WTC11 (cell line): Measurements from ENCODE around the gene METRNL. TPM values are rescaled to one million over a fixed set of nuclear protein-coding genes. Genes with fewer than 3 reads are reported as not detected.
A peak's percentile ranks its signal among the peaks of the same experiment; 100 is the strongest.

Experiments used
- ARID4B ChIP-seq: sonication (generic); formaldehyde crosslinking; IDR thresholded peaks from 2 replicates; pipeline ENCODE4 v1.8.0; 2023; ENCODE audit warnings: missing genetic modification reagents, mild to moderate bottlenecking, borderline replicate concordance
- ATF6 ChIP-seq: sonication (generic); formaldehyde crosslinking; IDR thresholded peaks from 2 replicates; pipeline ENCODE4 v1.8.1; 2023; ENCODE audit warnings: mild to moderate bottlenecking, missing genetic modification reagents
- ETV6 ChIP-seq: sonication (generic); formaldehyde crosslinking; IDR thresholded peaks from 2 replicates; pipeline ENCODE4 v1.8.1; 2022; ENCODE audit warnings: mild to moderate bottlenecking, missing genetic modification reagents
- FOXJ3 ChIP-seq: sonication (generic); formaldehyde crosslinking; IDR thresholded peaks from 2 replicates; pipeline ENCODE4 v1.9.0; 2021; ENCODE audit warnings: missing genetic modification reagents, mild to moderate bottlenecking, borderline replicate concordance
- GRHL2 ChIP-seq: fragments of 250-450 bp; sonication (Bioruptor Pico); IDR thresholded peaks from 2 replicates; pipeline ENCODE4 v1.8.0; 2022; ENCODE audit warnings: mild to moderate bottlenecking, moderate library complexity; ENCODE audit not compliant: insufficient replicate concordance, severe bottlenecking
- HMGXB4 ChIP-seq: sonication (generic); formaldehyde crosslinking; IDR thresholded peaks from 2 replicates; pipeline ENCODE4 v1.8.1; 2023; ENCODE audit warnings: mild to moderate bottlenecking, moderate library complexity, missing genetic modification reagents
- JUN ChIP-seq: sonication (generic); formaldehyde crosslinking; IDR thresholded peaks from 2 replicates; pipeline ENCODE4 v1.8.0; 2023; ENCODE audit warnings: mild to moderate bottlenecking, missing genetic modification reagents
- MLX ChIP-seq: sonication (generic); formaldehyde crosslinking; IDR thresholded peaks from 2 replicates; pipeline ENCODE4 v1.8.1; 2023; ENCODE audit warnings: mild to moderate bottlenecking, missing genetic modification reagents, moderate library complexity
- NFATC4 ChIP-seq: fragments of 250-450 bp; sonication (Bioruptor Pico); IDR thresholded peaks from 2 replicates; pipeline ENCODE4 v1.9.0; 2021; ENCODE audit warnings: mild to moderate bottlenecking
- PRRX2 ChIP-seq: fragments of 250-450 bp; sonication (Bioruptor Pico); IDR thresholded peaks from 2 replicates; pipeline ENCODE4 v1.8.0; 2021; ENCODE audit warnings: mild to moderate bottlenecking
- STAT6 ChIP-seq: sonication (generic); formaldehyde crosslinking; conservative IDR thresholded peaks from 2 replicates; pipeline ENCODE4 v1.8.1; 2023; ENCODE audit warnings: mild to moderate bottlenecking, low read depth, missing genetic modification reagents, moderate library complexity
- USF2 ChIP-seq: sonication (generic); formaldehyde crosslinking; IDR thresholded peaks from 2 replicates; pipeline ENCODE4 v1.8.1; 2023; ENCODE audit warnings: mild to moderate bottlenecking, missing genetic modification reagents, moderate library complexity
- ZMAT4 ChIP-seq: fragments of 250-450 bp; sonication (Bioruptor Pico); IDR thresholded peaks from 2 replicates; pipeline ENCODE4 v1.9.0; 2021; ENCODE audit warnings: mild to moderate bottlenecking
- ZNF219 ChIP-seq: sonication (generic); formaldehyde crosslinking; IDR thresholded peaks from 2 replicates; pipeline ENCODE4 v1.8.0; 2023; ENCODE audit warnings: missing genetic modification reagents, mild to moderate bottlenecking, borderline replicate concordance
- ZNF281 ChIP-seq: sonication (generic); formaldehyde crosslinking; IDR thresholded peaks from 2 replicates; pipeline ENCODE4 v1.8.0; 2023; ENCODE audit warnings: mild to moderate bottlenecking, missing genetic modification reagents
- ZNF317 ChIP-seq: sonication (generic); formaldehyde crosslinking; IDR thresholded peaks from 2 replicates; pipeline ENCODE4 v1.8.1; 2023; ENCODE audit warnings: low read depth, mild to moderate bottlenecking, moderate library complexity, missing genetic modification reagents, borderline replicate concordance
- ZSCAN18 ChIP-seq: fragments of 250-450 bp; sonication (Bioruptor Pico); IDR thresholded peaks from 2 replicates; pipeline ENCODE4 v2.1.2; 2022; ENCODE audit warnings: mild to moderate bottlenecking, moderate library complexity
- total RNA-seq: library from RNA; stranded (reverse); gene quantifications from 3 replicates; pipeline ENCODE4 v1.2.3, GENCODE V29; 2021

METRNL gene
- total RNA-seq, 1 experiment from 2014 or later = 27.7 TPM

GRCh38 chr17:83051396-83052240, 27.8 kb upstream of the METRNL start (continued):
- peak; percentile 38; the same call in 1 of the 2 replicates for TF ChIP-seq ETV6 (CRISPR knock-in tag)
- peak; percentile 43; the same call in 1 of the 2 replicates for TF ChIP-seq ARID4B
- no peak for TF ChIP-seq STAT6
- no peak for TF ChIP-seq ZMAT4 (CRISPR knock-in tag)
- TF ChIP-seq FOXJ3 (CRISPR knock-in tag) = no peak
- no peak for TF ChIP-seq PRRX2 (CRISPR knock-in tag)
- no peak for TF ChIP-seq ATF6 (CRISPR knock-in tag)
- peak; percentile 88 for TF ChIP-seq USF2
- no peak for TF ChIP-seq ZNF317
- no peak for TF ChIP-seq NFATC4 (CRISPR knock-in tag)
- TF ChIP-seq GRHL2 (CRISPR knock-in tag) = no peak
- TF ChIP-seq JUN (CRISPR knock-in tag) = peak; percentile 73; the same call in 1 of the 2 replicates
- TF ChIP-seq MLX (CRISPR knock-in tag) = no peak
- TF ChIP-seq ZSCAN18 (CRISPR knock-in tag) = no peak
- TF ChIP-seq ZNF219 (CRISPR knock-in tag) = peak; percentile 81; the same call in 1 of the 2 replicates
- no peak for TF ChIP-seq ZNF281 (CRISPR knock-in tag)
- TF ChIP-seq HMGXB4 (CRISPR knock-in tag) = no peak
